ENCODE measurements around the gene FGF6.

Gene FGF6

DNA sequence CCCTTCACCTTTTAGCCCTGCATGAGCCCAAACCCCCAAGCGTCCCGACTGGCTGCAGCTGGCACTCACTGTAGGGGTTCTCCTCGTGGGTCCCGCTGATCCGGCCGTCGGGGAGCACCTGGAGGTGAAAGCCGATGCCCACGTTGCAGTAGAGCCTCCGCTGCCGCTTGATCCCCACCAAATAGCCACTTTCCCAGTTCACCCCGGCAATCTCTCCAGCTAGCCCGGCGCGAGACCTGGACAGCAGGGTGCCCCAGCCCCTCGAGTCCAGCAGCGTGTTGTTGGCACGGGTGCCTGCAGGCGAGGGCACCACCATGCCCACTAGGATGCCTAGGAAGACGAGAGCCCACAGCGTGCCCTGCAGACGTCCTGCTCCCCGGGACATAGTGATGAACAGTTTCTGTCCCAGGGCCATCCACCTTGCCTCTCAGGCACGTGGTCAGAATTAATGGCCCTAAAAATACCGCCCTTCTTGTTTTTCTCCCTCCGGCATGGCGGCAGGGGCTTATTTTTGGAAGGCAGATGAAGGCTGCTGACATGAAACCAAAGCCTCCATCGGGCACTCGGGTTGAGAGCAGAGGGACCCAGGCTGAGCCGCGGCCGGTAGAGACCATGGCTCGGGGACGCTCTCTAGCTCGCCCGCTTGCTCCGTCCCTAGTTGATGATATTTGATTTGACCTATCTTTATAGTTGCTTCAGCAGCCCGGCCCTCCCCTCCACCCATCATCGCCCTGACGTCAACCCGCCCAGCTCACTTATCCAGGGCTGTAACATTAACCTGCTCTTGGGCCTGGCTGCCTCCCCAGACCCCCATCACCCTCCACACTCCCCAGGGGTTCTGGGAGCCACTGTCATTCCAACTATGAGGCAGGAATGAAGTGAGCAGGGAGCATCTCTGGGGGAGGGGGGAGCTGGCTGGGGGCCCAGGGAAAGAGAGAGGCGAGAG lies at the start of gene FGF6:
TSS of gene FGF6 (minus strand) at position 660 of the 946 bp plus-strand sequence. CDS start at position 415, 245 bp downstream.
- TF ChIP-seq CTCF (IDR thresholded peaks at IDR 0.05; ENCODE audit: control extremely low read depth, extremely low read depth, low read depth, missing control alignments), result no peak
- ChIA-PET POLR2A (no interaction called here), CTCF (interaction anchor here (0.9 to 1.4 kb wide), 3 partner anchors 8 to 25 kb away, joined by 3 to 4 read pairs (median 4); no protein-coding TSS in a partner anchor)
- DNase-seq (ENCODE audit: extremely low spot score), result no peak

DNA sequence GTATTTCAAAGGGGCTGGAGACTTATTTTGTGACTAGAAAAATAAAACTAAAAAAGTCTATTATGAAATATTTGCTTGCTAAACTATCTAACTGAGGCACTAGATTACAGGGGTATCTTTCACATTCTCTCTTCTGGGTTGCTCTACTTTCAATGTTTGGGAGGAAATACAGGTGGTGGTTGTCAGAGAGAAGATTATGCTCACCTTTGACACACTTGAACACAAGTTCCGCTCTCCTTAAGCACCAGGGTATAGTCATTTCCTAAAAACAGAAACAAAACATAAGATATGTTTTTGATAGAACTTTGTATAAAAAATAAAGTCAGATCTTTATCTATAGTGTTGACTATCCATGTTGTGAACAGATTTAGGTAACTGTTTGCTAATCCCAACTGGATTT lies 45.4 kb upstream of the FGF6 start:
- POLR2A ChIA-PET, result no interaction called here
- CTCF ChIA-PET, result no interaction called here
- no peak for DNase-seq (ENCODE audit: extremely low spot score)
- TF ChIP-seq CTCF (IDR thresholded peaks at IDR 0.05; ENCODE audit: control extremely low read depth, extremely low read depth, low read depth, missing control alignments), result no peak

GRCh38 chr12:4489556-4489955 lies 43.9 kb upstream of the FGF6 start:
- no peak for DNase-seq (ENCODE audit: extremely low spot score)
- ChIA-PET POLR2A (no interaction called here), CTCF (no interaction called here)
- TF ChIP-seq CTCF (IDR thresholded peaks at IDR 0.05; ENCODE audit: control extremely low read depth, extremely low read depth, low read depth, missing control alignments), result no peak

GRCh38 chr12:4486980-4487379 lies 41.4 kb upstream of the FGF6 start:
- no peak for DNase-seq (ENCODE audit: extremely low spot score)
- ChIA-PET CTCF (interaction anchor here (1.3 kb wide), 1 partner anchor 56 kb away, joined by 3 read pairs; no protein-coding TSS in a partner anchor), POLR2A (no interaction called here)

DNA sequence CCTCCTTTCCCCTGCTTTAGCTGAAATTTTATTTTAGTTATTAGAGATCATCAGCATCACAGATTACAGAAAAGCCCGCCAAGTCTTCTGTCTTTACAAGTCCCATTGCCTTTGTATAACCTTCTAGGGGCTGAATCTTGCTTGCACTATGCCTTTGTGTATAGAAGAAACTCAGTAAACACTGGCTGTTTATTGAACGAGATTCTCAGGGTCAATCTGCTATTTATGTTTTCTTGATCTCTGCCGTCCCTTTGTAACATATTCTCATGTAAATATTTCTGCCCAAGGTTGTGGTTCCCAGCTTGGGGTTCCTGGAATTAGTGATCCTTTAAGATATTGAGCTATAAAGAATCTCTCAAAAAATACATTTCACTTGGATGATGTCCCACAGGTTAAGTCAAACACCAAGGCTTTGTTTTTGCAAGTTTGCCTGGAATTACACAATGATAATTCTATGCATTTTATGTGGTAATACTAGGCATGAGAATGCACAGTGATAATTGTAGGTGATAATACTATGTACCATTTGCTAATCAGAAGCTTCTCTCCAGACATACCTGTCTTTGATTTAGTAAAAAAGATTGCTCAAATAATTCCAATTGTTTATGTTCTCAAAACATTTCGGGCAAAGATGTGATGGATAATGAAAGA lies 40.6 kb upstream of the FGF6 start:
- ChIA-PET POLR2A (no interaction called here), CTCF (interaction anchor here (1.2 to 1.3 kb wide), 2 partner anchors 55 to 64 kb away, joined by 3 read pairs; no protein-coding TSS in a partner anchor)

More at GRCh38 chr12:4486980-4487379, 41.4 kb upstream of the FGF6 start:
- TF ChIP-seq CTCF (IDR thresholded peaks at IDR 0.05; ENCODE audit: control extremely low read depth, extremely low read depth, low read depth, missing control alignments), result no peak

More for the DNA sequence above, 40.6 kb upstream of the FGF6 start:
- DNase-seq (ENCODE audit: extremely low spot score), result no peak
- no peak for TF ChIP-seq CTCF (IDR thresholded peaks at IDR 0.05; ENCODE audit: control extremely low read depth, extremely low read depth, low read depth, missing control alignments)
